NCI-H1694 (cell line): ENCODE measurements around the gene GULP1.
"Not testable (repeated sequence)": the region's sequence is repeated elsewhere in the genome, so short reads cannot be mapped to it uniquely, and the experiment has no call there.

ENCODE experiments used
- DNase-seq: peaks from one replicate; lab custom pipeline; 2025; lab: John Stamatoyannopoulos, UW

The GULP1 gene

DNA sequence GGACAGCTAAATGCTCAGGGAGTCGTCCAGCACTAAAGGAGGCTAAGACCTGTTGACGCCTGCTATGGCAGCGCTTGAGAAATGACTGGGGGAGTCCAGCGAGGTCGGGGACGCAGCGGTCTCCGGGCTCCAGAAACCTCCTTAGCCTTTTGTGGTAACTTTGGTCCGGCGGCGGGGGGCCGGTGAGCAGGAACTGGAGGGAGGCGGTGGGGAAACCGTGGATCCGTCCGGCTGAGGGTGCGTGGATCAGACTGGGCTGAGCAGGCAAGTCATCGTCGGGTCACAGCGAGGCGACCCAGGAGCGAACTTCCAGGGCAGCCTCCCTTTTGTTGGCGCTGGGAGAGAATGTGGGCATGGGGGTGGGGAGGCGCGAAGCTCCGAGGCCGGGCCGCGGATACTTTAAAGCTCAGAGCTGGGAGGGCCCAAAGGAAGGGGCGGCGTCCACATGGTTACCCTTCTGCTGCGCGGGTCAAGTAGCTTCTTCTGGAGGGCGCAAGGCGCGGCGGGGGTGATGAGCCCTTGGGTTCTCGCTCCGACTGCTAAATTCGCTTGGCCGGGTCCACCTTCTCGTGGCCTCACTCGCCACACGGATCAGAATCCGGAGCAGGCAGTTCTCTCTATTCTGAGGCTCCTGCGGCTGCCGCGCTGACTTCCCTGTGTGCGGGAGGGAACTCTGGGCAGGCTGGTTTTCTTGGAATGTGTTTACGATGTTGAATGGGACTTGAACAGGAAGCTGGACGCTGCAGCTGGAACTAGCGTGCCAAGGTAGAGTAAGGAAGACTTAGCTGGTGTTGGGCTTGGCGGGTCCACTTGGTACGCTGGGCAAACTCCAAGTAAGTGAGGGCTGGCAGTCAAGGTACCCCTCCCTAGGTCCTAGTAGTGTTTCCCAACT lies 920 bp downstream of the GULP1 start:
- no peak for DNase-seq

DNA sequence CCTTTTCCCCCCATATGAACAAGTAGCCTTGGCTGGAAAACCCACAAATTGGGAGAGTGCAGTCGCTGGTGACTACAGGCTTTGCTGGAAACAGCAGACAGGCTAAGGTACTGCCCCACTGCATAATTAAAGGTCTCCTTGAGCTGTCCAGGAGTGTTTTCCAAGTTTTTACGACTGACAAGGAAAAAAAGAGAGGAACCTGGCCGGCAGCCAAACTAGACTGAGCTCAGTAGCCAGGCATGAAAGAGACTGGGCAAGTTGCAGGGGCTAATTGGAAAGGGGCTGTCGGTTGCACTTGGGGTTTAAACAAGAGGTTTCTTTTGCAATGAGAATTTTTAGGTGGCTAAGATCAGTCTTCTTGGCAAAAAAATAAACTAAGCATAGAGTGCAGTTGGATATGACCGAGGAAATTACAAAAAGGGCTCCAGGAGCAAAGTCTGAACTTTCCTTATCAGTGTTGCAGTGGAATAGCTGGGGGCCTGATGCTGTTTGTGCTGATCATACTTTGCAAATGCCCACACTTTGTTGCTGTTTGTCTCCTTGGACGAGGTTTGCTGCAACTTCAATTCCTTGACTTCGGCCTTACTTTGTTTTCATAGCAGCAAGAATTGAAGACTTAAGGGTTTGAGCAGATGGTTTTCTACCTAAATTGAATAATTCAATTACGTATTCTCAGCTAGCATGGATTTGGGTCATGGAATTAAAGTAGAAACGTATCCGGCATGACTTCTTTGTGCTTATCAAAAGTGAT lies 2.1 kb downstream of the GULP1 start:
- no peak for DNase-seq

DNA sequence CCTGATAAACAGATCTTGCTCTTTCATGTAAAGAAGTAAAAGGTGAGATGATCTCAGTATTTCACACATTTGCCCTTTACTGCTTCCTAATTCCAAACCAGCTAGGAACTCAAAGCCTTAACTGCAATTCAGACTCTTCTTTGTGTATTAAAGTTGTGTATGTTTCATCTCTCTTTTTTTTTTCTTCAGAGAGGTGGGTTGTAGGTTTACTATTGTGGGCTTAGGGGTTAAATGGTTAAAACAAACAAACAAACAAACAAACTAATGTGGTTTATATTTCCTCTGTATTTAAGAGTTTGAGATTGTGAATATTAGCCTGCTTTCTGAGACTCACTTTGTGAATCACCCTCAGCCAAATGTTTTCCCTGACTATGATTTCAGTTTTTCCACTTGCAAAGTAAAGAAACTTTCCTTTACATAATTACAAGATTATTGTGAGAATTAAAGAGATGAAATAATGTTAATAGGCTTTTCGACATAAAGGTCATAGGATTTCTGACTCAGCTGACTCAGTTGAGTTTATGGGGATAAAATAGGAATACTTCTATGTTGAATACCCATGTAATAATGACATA lies 2.8 kb downstream of the GULP1 start:
- no peak for DNase-seq

DNA sequence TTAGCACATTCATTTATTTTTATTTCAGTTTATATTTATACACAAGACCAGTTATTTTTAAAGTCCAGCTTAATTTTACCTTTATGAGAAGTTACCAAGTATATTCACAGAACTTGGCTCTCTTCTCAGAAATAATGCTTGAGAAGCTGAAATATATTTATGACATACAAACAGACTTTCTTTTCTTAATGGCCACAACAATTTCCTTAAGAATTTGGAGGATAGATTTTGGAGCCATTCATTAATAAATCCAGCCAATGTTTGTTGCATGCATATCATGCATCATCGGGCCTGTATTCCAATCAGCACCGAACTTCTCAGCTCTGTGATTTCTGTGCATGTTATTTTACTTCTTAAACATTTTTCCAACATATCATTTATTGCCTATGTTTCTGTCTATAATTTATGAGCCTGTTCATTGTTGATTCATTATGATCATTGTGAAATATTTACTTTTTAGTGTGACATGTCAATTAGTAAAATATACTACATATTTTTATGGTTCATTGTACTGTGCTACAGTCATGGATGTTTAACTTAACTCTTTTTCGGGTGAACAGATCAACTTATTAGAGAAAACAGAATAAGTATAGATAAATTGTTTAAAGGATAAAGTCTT lies 3.5 kb downstream of the GULP1 start:
- no peak for DNase-seq

DNA sequence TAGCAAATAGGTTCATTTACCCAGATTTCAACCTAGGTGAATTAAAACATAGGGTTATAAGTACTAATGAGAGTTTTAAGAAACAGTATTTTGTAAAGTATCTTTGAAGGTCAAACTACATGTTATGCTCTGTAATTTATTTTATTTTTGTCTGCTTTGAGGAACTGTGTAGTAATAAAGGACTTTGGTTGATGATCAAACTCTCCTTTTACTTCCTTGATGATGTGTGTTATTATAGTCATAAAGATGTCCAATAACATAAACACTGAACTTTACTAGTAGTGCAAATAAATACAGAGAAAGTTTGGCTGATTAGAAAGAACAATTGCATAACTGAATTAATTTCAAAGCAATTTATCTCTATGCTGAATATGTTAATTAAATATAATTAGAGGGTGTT lies 6.3 kb downstream of the GULP1 start:
- no peak for DNase-seq

DNA sequence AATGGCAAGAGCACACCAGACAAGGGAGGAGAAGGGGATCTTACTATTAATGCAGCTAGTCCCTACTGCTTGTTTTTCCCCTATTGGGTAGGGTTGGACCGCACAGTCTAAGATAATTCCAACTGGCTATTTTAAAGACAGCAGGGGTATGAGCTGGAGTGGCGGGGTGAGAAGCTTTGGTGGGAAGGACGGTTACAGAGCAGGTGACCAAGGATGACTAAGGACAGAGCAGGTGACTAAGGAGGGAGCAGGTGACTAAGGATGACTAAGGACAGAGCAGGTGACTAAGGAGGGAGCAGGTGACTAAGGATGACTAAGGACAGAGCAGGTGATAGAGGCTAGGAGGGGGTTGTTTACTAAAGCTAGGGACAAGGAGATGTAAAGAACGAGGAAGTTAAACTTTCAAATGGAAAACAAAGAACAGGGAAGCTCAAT lies 7.3 kb downstream of the GULP1 start:
- DNase-seq: not testable (repeated sequence)

DNA sequence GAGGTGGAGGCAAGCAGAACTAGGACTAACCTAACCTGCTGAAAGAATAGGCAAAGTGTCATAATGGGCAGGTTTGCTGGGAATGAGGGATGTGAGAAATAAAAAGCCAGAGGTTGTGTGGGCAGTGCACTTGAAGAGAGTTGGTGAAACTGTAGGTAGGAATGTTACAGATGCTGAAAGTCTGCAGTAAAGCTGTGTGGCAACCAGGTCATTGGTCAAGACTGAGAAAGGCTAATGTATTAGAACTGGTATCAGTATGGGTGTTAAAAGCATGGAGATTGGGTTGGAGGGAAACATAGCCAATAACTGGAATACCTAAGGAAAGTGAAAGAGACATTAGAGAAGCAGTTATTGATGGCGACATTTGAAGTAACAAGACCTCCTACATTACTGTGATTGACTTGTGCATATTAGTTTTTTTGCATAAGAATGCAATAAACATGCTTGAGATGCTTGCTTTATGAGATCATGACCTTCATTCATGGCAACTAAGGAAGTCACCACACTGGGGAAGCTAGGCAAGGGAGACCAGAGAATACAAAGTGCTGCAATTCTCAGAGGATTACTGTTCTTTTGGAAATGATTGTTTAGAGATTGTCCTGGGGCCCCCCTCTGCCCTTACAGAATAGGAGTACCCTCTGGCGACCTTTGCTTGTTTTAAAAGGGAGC lies 11.8 kb downstream of the GULP1 start:
- DNase-seq: no peak

DNA sequence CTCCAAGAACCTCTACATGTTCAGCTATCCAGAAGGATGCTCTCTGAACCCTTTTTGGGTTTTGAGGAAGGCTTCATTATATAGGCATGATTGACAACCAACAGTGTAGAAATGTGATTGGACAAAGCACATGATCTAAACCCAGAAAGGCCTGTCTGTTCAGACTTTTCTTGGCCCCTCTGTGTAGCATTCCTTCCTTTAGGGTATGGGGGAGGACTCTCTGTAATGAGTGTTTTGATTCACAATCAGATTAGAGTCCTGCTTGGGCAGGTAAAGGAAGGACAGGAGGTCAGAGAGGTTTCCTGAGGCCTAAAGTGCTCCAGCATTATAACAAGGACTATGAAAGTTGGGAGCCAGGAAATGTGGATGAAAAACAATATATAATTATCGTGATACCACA lies 13.6 kb downstream of the GULP1 start:
- DNase-seq: no peak

DNA sequence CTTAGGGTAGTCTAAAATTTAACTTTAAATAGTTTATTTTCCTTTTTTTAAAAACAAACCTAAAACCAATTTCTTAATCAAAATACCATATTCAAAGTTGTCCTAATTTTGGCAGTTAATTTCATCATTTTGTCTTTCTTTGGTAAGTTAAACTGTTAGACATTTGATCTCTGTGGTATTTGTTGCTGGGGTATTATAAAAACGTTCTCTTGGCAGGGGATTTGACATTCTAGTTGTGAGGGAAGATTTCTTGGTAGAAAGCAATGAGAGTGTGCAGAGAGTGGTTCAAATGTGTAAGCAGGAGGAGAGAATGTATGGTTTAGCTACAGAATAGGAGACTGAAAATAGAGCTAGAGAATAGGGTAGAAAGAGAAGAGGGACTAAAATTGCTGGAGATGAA lies 14.6 kb downstream of the GULP1 start:
- no peak for DNase-seq

DNA sequence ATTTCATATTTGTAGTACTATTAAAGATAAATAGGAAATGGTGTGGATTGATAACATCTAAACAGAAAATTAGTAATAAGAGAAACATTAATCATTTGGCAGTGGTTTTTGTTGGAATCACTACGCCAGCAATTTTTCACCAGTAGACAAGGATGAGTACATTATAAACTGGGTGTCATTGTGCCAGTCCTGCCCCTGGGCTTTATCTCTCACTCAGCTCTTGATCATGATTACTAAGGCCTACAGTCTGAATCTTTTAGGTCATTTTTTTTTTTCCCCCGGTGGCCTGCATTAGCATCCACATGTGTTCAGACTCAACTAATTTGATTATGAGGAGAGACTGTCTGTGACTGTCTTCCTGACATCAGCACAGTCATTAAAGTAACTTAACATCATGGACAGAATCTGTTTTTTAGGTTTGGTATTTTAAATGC lies 16.2 kb downstream of the GULP1 start:
- DNase-seq: no peak

DNA sequence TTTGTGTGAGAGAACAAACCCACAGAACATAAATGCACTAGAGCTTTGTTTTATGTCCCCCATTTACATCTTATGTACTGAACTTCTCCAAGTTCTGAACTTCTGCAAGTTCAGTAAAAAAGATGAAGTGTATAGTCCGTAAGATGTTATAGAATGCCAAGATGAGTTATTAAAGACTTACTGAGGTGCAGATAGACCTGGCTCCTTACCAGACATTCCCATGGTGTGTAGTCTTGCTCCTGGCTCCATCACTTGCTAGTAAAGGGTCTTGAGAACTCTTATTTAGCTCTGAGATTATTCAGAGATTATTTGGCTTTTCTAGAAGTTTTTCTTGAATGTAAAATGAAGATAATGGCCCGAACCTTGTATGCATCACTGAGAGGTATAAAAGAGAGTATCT lies 16.8 kb downstream of the GULP1 start:
- DNase-seq: no peak

DNA sequence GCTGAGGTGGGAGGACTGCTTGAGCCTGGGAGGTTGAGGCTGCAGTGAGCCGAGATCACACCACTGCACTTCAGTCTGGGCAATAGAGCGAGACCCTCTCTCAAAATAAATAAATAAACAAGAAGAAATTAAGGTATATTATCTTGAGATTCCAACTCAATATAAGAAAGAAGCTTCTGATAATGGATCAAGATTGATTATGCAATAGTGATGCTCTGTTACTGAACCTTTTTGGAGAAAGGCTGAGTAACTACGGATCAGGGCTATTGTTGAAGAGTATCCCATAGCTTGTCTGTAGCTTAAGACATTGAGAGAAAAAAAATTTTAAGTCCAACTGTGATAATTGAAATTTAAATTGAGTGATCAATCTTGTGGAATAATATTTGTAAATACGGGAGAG lies 17.7 kb downstream of the GULP1 start:
- DNase-seq: no peak

DNA sequence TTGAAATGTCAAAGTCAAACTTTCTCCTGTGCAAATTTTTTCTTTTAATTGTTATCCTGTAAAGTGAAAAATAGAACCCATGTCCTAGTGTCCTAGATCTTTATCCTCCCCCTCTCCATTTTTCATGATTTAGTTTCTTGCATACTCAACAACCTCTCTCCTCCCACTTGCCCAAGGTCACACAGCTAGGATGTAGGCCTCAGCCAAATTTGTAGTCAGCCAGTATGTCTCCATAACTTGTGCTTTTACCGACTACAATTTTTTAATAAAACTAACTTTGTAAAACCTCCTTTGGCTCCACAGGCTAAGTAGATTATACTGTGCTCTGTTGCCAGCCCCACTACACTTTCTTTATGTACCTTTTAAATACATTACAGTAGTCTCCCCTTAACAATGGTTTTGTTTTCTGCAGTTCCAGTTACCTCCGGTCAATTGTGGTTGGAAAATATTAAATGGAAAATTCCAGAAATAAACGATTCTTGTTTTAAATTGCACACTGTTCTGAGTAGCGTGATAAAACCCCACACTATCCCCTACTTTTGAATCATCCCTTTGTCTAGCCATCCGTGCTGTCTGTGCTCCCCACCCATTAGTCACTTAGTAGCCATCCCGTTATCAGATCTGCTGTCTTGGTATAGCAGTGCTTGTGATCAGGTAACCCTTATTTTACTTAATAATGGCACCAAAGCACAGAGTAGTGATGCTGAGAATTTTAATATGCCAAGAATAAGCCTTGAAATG lies 22.8 kb downstream of the GULP1 start:
- DNase-seq: no peak

DNA sequence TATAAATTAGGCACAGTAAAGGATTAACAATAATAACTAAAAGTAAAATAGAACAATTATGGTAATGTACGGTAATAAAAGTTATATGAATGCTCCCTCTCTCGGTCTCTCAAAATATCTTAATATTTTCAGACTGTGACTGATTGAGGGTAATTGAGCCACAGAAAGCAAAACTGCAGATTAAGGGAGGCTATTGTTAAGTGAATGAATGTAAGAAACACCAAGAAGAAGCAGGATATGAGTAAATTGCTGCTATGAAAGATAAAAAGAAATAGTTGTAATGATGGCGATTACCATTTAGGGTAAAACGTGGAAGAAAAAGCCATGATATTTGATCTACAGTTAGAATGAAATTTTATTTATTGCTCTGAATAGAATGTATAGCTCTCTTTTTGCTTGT lies 24.1 kb downstream of the GULP1 start:
- DNase-seq: no peak

DNA sequence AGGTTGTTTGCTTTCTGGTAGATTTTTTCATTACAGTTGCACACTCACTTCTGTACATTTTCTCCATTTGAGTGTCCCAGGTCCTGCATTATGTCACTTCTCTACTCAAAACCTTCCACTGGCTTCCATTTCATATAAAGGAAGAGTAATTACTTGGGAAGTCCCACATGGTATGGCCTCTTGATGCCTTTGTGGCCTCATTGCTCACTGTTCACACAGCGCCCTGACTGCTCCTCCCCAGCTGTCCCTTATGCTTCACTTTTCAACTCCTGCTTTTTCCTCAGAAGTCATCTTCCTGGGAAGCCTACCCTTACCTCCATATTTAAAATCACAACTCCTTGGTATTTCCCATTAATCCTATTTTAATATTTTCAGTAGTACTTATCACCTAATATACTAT lies 24.7 kb downstream of the GULP1 start:
- no peak for DNase-seq

DNA sequence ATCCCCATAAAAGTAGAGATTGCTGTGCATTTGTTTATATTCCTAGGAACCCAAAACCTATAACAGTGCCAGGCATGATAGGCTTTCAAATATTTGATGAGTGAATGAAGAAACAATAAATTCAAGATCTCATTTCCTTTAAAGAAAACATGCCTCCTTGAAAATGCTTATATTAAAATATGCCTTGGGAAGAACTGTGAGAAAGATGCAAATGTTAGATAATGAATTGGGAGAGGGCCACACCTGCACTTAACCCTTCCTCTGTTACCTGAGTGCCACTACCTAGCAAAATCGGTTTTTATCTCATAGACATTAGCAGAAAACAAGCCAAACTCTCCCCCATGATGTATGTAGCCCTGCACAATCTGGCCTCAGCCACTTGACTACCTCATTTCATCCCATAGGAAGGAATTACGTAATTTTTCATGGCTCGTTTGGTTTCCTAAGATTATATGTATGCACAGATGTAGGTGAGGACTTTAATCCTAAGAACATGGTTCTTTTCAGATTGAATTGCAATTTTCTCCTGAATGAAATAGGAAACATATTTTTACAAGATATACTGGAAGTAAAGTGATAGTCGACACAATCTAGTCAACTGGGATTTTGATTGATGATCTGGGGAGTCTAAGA lies 25.2 kb downstream of the GULP1 start:
- no peak for DNase-seq

DNA sequence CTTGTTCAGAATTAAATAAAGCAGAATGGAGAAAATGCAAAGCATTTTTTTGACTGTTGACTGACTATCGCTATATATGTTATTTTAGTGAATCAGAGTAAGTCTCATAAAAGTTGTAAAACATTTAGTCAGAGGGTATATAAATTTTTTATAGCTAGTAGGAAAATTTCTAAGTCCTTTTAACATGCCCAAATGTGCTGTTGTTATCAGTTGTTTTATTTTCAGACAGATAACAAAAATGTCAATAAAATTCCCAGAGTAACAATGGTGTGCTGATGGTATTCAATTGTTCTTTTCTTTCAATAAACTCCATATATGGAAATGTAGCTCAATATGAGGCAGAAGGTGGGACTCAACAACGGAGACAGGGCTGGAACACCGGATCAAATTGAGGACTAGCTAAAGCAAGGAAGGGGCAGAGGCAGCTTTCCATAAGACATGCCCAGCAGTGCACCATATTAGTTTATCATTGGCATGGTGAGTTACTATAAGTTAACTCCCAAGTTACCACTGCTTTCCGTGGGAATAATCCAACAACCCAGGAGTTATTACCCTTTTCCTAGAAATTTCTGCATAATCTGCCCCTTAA lies 26.6 kb downstream of the GULP1 start:
- DNase-seq: no peak

DNA sequence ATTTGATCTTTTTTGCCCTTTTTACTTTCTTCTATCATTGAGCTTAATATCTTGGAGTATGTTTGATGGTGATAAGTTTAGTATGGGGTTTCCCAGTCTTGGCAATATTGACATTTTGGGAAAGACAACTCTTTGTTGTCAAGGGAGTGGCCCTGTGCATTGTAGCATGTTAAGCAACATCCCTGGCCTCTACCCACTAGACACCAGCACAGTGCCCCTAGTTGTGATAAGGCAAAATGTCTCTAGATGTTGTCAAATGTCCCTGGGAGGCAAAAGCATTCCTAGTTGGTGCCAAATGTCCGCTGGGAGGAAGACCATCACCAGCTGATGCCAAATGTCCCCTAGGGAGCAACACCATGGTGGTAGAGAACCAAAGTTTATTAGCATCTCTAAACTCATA lies 28.2 kb downstream of the GULP1 start:
- DNase-seq: no peak

DNA sequence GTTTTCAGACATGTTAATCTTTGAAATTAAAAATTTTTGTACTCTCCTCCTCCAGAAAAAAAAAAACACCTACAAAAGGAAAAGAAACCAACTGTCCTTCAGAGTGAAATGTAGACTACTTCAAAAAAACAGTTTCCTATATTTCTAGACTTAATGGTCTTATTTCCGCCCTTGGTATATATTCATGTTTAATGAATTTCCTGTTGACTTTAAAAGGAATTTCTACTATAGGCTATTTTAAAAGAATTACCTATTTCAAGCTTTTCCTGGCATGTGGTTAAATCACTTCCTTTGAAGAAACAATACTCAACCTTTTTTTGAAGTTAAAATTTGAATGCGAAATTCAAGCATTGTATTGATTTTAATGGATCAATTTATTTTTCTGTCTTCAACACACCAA lies 29.2 kb downstream of the GULP1 start:
- no peak for DNase-seq
